Ramos (cell line): Measurements from ENCODE around the gene TMX2.
"Not testable (repeated sequence)": the region's sequence is repeated elsewhere in the genome, so short reads cannot be mapped to it uniquely, and the experiment has no call there.

Experiments
- in situ Hi-C: fragments of 300-500 bp; cut with MboI; formaldehyde crosslinking; loops from one replicate; pipeline ENCODE4 v1.14.3; 2022; ENCODE audit warnings: low sequenced_read_pairs; ENCODE audit not compliant: unreplicated experiment

The TMX2 gene

GRCh38 chr11:57711414-57712255 lies 758 bp upstream of the TMX2 start, which contains the start of gene MED19:
TSS of gene MED19 (minus strand) at chr11:57712215. CDS start at chr11:57712179, 36 bp downstream.
- in situ Hi-C loops, result no loop called here

- in situ Hi-C loops, result no loop called here
These were observed 1.4 kb downstream of the TMX2 start for GRCh38 chr11:57713835-57714234.

GRCh38 chr11:57716726-57717125 lies 4.3 kb downstream of the TMX2 start:
- in situ Hi-C loops, result not testable (repeated sequence)

GRCh38 chr11:57727185-57727584 lies 14.8 kb downstream of the TMX2 start:
- in situ Hi-C loops, result no loop called here

- in situ Hi-C loops, result no loop called here
These were observed 16.4 kb downstream of the TMX2 start for GRCh38 chr11:57728829-57729228.

GRCh38 chr11:57729479-57729878 lies 17.1 kb downstream of the TMX2 start:
- in situ Hi-C loops, result no loop called here

GRCh38 chr11:57732661-57733060 lies 20.3 kb downstream of the TMX2 start:
- in situ Hi-C loops, result no loop called here

- in situ Hi-C loops, result no loop called here
These were observed 23.4 kb downstream of the TMX2 start for GRCh38 chr11:57735619-57736298.

GRCh38 chr11:57741132-57742086 lies 29.0 kb downstream of the TMX2 start, which contains the start of gene SELENOH:
TSS of gene SELENOH (plus strand) at chr11:57741491. CDS start at chr11:57741596, 105 bp downstream.
- in situ Hi-C loops, result no loop called here

- in situ Hi-C loops, result no loop called here
These were observed 29.7 kb downstream of the TMX2 start for GRCh38 chr11:57742087-57742452.

GRCh38 chr11:57744357-57744756 lies 32.0 kb downstream of the TMX2 start:
- in situ Hi-C loops, result no loop called here

- in situ Hi-C loops, result no loop called here
These were observed 32.8 kb downstream of the TMX2 start for GRCh38 chr11:57745206-57745605.

GRCh38 chr11:57746920-57747319 lies 34.5 kb downstream of the TMX2 start:
- in situ Hi-C loops, result no loop called here

GRCh38 chr11:57751176-57751575 lies 38.8 kb downstream of the TMX2 start:
- in situ Hi-C loops, result no loop called here

GRCh38 chr11:57751676-57752253 lies 39.4 kb downstream of the TMX2 start, which contains the start of gene BTBD18:
TSS of gene BTBD18 (minus strand) at chr11:57751819. CDS start at chr11:57751188, 631 bp downstream.
- in situ Hi-C loops, result no loop called here

- in situ Hi-C loops, result no loop called here
These were observed 40.6 kb downstream of the TMX2 start for GRCh38 chr11:57752954-57753353.

- in situ Hi-C loops, result no loop called here
These were observed 45.8 kb downstream of the TMX2 start for GRCh38 chr11:57758174-57758573.

- in situ Hi-C loops, result no loop called here
These were observed 49.2 kb downstream of the TMX2 start, which contains the start of gene CTNND1 for GRCh38 chr11:57761301-57762234. TSS of gene CTNND1 (plus strand) at chr11:57761802. CDS start at chr11:57791479, 29,677 bp downstream.
